ENCODE measurements around the gene KIAA0753.

Gene KIAA0753

DNA sequence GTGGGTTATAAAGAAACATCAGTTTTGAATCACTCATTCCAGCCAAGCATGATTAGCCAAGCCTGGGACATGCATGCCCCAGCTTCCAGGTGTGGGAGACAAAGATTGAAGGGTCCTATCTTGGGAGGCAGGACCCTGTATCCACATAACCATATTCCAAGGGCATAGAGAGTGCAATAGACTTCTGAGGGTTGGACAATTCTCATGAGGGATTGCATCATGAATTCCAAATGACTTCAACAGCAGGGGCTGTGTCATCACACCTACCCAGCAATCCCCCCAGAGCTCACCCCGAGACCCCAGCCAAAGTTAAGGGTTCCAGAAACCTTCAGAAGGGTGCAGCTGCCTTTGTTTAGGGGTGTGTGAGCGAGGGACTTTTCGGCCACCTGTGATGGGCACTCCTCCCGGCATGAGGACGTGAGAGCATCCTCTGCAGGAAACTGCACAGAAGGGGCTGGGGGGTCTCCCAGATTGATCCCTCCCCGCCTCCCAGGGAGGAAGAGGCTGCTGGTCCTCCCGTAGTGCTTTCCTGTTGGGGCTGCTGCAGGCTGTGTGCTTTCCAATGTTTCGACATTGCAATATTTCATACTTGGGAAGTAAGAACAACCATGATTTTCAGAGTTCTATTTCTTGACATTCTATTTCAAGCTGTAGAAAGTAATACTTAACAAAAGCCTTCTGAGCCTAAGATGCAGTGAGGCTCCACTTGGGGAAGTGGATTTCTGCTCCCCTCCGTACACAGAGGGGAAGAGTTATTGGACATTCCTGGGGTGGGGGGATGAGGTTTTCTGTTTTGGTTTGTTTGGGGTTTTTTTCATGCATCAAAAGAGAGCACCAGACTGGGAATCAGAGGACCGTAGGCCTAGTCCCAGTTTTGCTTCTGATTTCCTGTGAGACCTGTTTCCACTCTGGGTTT is 70.9 kb downstream of the KIAA0753 start:
- no peak for FAIRE-seq

- no peak for FAIRE-seq
Measured at GRCh38 chr17:6568184-6568758, 72.2 kb downstream of the KIAA0753 start.

GRCh38 chr17:6567528-6568183 is 72.9 kb downstream of the KIAA0753 start:
- FAIRE-seq: no peak

DNA sequence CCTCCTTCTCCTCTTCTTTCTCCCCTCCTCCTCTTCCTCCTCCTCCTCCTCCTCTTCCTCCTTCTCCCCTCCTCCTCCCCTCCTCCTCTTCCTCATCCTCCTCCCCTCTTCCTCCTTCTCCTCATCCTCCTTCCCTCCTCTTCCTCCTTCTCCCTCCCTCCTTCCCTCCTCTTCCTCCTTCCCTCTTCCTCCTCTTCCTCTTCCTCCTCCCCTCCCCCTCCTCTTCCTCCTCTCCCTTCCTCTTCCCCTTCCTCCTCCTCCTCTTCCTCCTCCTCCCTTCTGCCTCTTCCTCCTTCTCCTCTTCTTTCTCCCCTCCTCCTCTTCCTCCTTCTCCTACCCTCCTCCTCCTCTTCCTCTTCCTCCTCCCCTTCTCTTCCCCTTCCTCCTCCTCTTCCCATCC is 79.1 kb downstream of the KIAA0753 start:
- no peak for FAIRE-seq

GRCh38 chr17:6560496-6560895 is 80.0 kb downstream of the KIAA0753 start:
- FAIRE-seq: no peak

GRCh38 chr17:6559753-6560215 is 80.7 kb downstream of the KIAA0753 start:
- FAIRE-seq: no peak

- FAIRE-seq: no peak
Measured at GRCh38 chr17:6558932-6559752, 81.4 kb downstream of the KIAA0753 start.

DNA sequence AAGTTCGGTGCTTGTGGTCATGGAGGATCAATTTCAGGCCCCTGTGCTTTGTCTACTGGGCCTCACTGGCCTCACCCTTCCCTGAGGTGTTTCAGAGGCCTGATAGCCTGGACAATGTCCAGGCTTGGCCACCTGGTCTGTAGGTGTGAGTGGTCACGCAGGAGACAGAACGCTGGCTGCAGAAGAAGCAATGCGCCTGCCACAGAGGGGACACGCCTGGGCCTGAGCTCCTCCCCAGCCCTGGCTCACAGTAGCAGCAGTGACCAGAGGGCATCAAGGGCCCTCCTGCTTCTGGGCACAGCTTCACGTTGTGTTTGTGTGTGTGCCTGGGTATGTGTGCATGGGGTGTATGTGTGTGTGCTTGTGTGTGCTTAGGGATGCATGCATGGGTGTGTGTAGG is 82.2 kb downstream of the KIAA0753 start:
- no peak for FAIRE-seq

- no peak for FAIRE-seq
Measured at GRCh38 chr17:6557040-6557438, 83.5 kb downstream of the KIAA0753 start.

DNA sequence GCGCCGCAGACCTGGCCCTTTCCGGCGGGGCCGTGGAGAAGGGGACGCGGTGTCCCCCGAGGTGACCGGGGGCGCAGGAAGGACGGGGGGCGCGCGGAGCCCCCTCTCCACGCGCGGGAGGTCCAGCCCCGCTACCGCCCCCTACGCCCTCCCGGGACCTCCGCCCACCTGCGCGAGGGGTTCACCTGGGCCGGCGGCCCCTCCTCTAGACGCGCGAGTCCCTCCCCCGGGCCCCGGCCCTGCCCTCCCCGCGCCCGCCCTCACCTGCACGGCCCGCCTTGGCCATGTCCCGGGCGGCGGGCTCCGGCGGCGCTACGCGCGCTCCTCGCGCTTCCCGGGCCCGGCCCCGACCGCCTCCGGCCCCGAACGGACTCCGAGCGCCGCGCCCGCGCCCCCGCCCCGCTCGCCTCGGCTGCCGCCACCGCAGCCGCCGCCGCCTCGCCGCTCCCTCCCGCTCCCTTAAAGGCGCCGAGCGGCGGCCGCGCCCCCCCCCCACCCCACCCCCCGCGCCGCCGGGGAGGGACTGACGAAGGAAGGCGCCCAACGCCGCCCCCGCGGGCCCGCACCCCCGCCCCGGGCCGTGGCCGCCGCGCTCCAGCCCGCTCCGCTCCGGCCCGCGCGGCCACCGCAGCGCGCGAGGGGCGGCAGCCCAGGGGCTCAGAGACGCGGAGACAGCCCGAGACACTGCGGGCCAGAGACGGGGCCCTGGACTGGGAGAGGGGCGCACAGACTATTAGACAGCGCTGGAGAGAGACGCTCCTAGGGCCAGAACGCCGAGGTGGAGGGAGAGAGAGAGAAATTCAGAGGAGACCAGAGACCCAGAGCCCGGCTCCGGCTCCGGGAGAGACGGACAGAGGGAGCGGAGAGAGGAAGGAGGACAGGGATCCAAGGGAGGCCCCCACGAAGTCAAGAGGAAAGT is 84.1 kb downstream of the KIAA0753 start, which contains the start of gene PITPNM3:
Gene PITPNM3 (minus strand): TSS at position 435 of the 919 bp plus-strand sequence. CDS start 149 bp downstream, at position 286.
- no peak for FAIRE-seq

GRCh38 chr17:6555331-6556120 is 85.0 kb downstream of the KIAA0753 start:
- no peak for FAIRE-seq

- FAIRE-seq: no peak
Measured at GRCh38 chr17:6554871-6555330, 85.6 kb downstream of the KIAA0753 start.

GRCh38 chr17:6554342-6554741 is 86.2 kb downstream of the KIAA0753 start:
- no peak for FAIRE-seq

GRCh38 chr17:6551869-6552531 is 88.5 kb downstream of the KIAA0753 start:
- FAIRE-seq: no peak

GRCh38 chr17:6551356-6551755 is 89.2 kb downstream of the KIAA0753 start:
- FAIRE-seq: no peak

DNA sequence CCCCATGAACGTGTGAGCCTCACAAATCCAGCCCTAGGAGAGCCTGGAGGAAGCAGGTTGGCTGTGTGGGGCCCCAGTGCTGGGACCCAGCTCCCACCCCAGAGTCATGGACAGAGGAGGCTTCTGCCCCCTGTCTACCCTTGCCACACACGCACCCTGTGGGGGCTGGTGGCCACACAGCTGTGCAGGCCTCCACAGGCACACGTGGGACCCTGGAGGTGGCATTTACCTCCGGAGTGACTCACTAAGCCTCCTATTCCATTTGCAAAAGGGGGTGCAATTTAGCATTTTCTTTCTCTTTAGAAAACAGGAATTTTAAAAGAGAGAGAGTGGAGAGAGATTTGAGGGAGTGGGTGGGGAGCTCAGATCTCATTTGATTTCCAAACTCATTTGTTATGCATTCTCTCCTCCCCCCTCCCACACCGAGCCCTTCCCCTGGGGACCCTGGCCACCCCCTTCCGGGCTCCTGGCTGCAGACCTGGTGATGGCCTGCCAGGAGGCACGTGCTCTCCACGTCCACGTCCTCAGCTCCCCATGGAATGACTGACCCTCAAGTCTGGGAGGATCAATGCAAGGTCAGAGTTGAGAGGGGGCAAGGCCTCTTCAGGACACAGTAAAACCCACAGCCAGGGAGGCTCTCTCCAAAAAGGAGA is 91.0 kb downstream of the KIAA0753 start:
- FAIRE-seq: no peak

GRCh38 chr17:6548578-6549330 is 91.8 kb downstream of the KIAA0753 start:
- FAIRE-seq: no peak

- FAIRE-seq: no peak
Measured at GRCh38 chr17:6548034-6548433, 92.5 kb downstream of the KIAA0753 start.

DNA sequence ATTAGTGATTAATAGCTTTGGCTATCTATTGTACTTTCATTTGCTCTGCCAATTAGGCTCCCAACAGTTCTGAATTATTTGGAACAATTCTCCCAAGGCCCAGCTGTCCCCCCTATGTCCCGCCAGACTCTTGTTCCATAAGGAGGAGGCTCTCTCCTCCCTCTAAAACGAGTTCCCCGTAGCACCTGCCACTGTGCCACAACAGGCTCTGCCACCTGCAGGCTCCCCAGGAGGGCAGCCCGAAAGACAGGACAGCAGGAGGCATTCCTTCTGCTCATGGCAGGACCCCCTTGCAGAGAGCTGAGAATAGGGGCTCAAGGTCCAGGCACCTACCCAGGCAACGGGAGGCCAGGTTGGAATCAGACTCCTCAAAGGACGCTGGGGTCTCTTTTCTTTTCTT is 93.2 kb downstream of the KIAA0753 start:
- FAIRE-seq: no peak

All from colon (tissue), 2 donors.